KOPT-K1 (cell line): ENCODE data around the gene PSMC1.

Experiments
- H3K27ac ChIP-seq: fragments of 200-600 bp; sonication (generic); 2 replicates; pipeline ENCODE4 v1.5.1; 2016; ENCODE audit warnings: antibody characterized with exemption, mild to moderate bottlenecking, low read depth, low read length; ENCODE audit not compliant: poor library complexity, severe bottlenecking
- H3K36me3 ChIP-seq: fragments of 200-600 bp; sonication (generic); 2 replicates; pipeline ENCODE4 v1.5.1; 2017; ENCODE audit warnings: antibody characterized with exemption, mild to moderate bottlenecking, low read length, moderate library complexity; ENCODE audit not compliant: insufficient read depth
- H3K9me3 ChIP-seq: fragments of 200-600 bp; sonication (generic); 2 replicates; pipeline ENCODE4 v1.5.1; 2017; ENCODE audit warnings: antibody characterized with exemption, low read length, mild to moderate bottlenecking; ENCODE audit not compliant: insufficient read depth, poor library complexity, severe bottlenecking

PSMC1 gene

GRCh38 chr14:90288651-90289355 lies 32.5 kb downstream of the PSMC1 start:
- Histone ChIP-seq H3K27ac (no peak overlapping the region), H3K36me3 (peaks cover 92% of the 10 kb centered on the region), H3K9me3 (no peaks in the 10 kb centered on the region)

GRCh38 chr14:90290337-90291011 lies 34.1 kb downstream of the PSMC1 start:
- peaks cover 93% of the 10 kb centered on the region for H3K36me3 ChIP-seq
- H3K27ac ChIP-seq, result no peak overlapping the region
- H3K9me3 ChIP-seq, result no peaks in the 10 kb centered on the region

- H3K36me3 ChIP-seq, result peaks cover 93% of the 10 kb centered on the region
Measured at GRCh38 chr14:90291699-90292098, 35.3 kb downstream of the PSMC1 start.

DNA sequence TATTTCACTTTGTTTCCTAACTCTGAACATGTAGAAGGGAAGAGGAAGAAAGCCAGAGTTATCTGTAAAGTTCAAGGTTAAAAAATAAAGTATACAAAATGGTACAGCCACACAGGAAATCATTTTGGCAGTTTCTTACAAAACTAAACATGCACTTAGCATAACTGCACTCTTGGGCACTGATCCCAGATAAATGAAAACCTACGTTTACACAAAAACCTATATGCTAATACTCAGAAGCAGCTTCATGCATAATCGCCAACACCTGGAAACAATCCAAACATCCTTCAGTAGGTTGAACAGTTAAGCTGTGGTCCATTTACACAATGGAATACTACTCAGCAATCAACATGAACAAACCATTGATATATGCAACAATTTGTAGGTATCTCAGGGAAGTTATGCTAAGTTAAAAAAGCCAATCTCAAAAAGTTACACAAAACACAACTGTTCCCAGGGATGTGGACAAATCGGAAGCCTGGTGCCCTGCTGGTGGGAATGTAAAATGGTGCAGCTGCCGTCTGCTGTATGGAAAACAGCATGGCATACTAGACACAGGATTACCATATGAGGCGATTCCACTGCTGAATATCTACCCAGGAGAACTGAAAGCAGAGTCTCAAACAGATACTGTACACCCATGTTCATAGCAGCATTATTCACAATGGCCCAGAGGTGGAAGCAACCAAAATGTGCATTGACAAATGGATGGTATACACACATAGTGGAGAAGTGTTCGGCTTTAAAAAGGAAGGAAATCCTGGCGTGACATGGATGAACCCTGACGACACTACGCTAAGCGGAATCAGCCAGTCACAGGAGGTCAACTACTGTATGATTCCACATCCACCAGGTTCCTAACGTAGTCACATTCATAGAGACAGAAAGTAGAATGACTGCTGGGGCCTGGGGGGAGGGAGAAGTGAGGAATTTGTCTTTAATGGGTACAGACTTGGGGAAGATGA lies 37.7 kb downstream of the PSMC1 start:
- Histone ChIP-seq H3K36me3 (peaks cover 96% of the 10 kb centered on the region), H3K27ac (no peak overlapping the region), H3K9me3 (no peaks in the 10 kb centered on the region)

More at GRCh38 chr14:90291699-90292098, 35.3 kb downstream of the PSMC1 start:
- Histone ChIP-seq H3K9me3 (no peaks in the 10 kb centered on the region), H3K27ac (no peak overlapping the region)

DNA sequence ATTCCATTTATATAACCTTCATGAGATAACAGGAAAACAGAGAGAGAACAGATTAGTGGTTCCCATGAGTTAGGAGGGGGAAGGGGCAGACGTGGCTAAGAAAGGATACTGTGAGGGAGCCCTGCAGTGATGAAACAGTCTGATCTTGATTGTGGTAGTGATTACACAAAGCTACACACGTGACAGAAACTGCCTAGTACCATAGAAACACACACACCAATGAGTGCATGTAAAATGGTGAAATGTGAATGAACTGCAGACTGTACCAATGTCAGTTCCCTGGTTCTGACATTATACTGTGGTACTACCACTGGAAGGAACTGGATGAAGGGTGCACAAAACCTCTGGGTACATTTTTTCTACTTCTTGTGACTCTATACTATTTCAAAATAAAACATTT lies 38.5 kb downstream of the PSMC1 start:
- no peak overlapping the region for H3K27ac ChIP-seq
- peaks cover 96% of the 10 kb centered on the region for H3K36me3 ChIP-seq
- H3K9me3 ChIP-seq, result no peaks in the 10 kb centered on the region

DNA sequence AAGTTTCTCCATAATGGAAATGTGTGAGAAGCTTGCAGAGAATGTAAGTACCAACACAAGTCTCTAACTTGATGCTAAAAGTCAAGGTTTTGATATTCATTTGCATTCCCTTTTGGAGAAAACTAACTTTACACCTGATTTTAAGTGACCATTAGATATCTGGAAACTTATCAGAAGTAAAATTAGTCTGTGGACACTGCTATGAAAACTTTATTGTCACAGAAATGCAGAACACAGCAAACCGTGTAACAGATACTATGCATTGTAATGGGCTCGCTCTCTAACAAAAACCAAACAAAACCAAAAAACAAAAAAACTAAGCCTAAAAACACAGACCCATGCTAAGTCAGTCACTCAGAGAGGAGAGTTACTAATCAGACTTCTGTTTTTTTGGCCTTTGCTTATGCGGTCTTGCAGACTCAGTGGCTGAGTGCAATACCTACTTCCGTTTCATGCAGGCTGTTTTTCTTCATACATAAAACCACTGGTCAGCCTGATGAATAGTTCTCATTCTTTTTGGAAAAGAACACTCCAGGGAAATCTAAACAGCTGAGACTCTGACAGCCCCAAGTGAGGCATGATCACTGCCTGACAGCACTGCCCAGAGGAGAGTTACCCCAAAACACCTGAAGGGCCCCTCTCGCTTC lies 39.6 kb downstream of the PSMC1 start:
- no peaks in the 10 kb centered on the region for H3K9me3 ChIP-seq
- H3K36me3 ChIP-seq, result peaks cover 91% of the 10 kb centered on the region
- no peak overlapping the region for H3K27ac ChIP-seq

DNA sequence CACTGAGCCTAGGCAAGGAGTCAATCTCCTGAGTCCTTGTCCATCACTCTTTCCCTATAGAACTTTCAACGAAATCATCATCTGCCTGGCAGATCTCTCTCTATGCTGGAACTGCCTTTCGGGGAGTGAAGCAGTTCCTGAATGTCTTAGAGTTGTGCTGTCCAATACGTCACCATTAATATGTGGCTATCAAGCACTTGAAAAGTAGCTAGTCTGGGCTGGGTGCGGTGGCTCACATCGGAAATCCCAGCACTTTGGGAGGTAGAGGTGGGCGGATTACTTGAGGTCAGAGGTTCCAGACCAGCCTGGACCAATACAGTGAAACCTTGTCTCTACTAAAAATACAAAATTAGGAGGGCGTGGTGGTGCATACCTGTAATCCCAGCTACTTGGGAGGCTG lies 40.3 kb downstream of the PSMC1 start:
- H3K36me3 ChIP-seq, result peaks cover 91% of the 10 kb centered on the region
- no peak overlapping the region for H3K27ac ChIP-seq

DNA sequence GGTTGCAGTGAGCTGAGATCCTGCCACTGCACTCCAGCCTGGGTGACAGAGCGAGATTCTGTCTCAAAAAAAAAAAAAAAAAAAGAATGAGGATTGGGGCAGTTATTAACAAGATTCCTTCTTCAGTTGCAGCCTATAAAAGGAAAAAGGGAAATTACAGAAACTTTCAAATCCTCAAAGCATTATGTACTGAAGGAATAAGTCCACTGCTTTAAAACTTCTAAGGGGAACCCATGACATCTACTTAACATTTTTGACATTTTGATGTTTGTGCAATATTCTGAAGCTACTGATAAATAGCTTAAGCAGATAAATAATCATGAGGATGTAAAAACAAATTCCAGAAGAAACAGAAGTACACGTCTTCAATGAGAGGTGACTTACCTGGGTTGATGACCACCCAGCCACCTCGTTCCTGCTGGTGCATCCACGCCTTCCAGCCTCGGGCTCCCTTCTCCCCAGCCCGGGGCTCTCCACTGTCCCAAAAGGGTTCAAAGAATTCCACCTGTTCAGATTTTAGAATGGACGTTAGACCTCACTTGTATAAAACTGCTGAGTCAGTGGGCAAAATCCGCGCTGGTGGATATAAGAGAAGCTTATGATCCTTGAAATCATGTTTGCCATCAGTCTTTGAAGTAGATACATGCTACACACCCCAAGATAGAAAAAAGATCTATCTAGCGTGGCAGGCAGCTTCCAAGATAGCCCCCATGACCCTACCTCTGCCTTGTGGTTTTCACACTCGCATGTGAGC lies 41.7 kb downstream of the PSMC1 start:
- Histone ChIP-seq H3K36me3 (peaks cover 91% of the 10 kb centered on the region), H3K27ac (no peak overlapping the region), H3K9me3 (no peaks in the 10 kb centered on the region)

More for the DNA sequence above, 40.3 kb downstream of the PSMC1 start:
- no peaks in the 10 kb centered on the region for H3K9me3 ChIP-seq

DNA sequence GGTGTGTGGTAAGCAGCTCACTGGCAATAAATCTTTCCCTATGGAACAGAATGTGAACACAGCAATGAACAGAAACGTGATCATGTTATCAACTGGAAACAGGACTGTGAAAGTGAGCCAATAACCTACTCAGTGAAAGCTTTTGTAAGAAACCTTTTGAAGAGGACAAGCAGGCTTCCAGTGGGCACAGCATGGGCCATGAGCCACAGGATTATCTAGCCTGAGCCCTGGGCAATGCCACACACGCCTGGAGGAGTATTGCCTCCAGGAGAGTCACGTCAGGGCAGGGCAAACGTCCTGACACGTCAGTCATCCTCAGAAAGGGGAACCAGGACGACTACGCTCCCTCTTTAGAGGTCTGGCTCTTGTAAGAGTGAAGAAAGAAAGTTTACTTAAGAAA lies 43.1 kb downstream of the PSMC1 start:
- H3K9me3 ChIP-seq, result no peaks in the 10 kb centered on the region
- peaks cover 91% of the 10 kb centered on the region for H3K36me3 ChIP-seq
- H3K27ac ChIP-seq, result no peak overlapping the region

GRCh38 chr14:90300611-90301047 lies 44.3 kb downstream of the PSMC1 start:
- Histone ChIP-seq H3K27ac (no peak overlapping the region), H3K9me3 (no peaks in the 10 kb centered on the region), H3K36me3 (peaks cover 92% of the 10 kb centered on the region)

- Histone ChIP-seq H3K27ac (no peak overlapping the region), H3K36me3 (peaks cover 92% of the 10 kb centered on the region), H3K9me3 (no peaks in the 10 kb centered on the region)
Measured at GRCh38 chr14:90301122-90301521, 44.8 kb downstream of the PSMC1 start.

GRCh38 chr14:90301668-90302090 lies 45.3 kb downstream of the PSMC1 start:
- no peak overlapping the region for H3K27ac ChIP-seq

GRCh38 chr14:90302529-90303303 lies 46.4 kb downstream of the PSMC1 start:
- no peaks in the 10 kb centered on the region for H3K9me3 ChIP-seq
- H3K36me3 ChIP-seq, result peaks cover 89% of the 10 kb centered on the region
- H3K27ac ChIP-seq, result no peak overlapping the region

More at GRCh38 chr14:90301668-90302090, 45.3 kb downstream of the PSMC1 start:
- Histone ChIP-seq H3K36me3 (peaks cover 92% of the 10 kb centered on the region), H3K9me3 (no peaks in the 10 kb centered on the region)
